ENCODE results near the gene PLTP. TPM values are rescaled to one million over a fixed set of nuclear protein-coding genes. Genes with fewer than 3 reads are reported as not detected.

PLTP gene
- total RNA-seq, 1 experiment from 2014 or later: 62.5 TPM

DNA sequence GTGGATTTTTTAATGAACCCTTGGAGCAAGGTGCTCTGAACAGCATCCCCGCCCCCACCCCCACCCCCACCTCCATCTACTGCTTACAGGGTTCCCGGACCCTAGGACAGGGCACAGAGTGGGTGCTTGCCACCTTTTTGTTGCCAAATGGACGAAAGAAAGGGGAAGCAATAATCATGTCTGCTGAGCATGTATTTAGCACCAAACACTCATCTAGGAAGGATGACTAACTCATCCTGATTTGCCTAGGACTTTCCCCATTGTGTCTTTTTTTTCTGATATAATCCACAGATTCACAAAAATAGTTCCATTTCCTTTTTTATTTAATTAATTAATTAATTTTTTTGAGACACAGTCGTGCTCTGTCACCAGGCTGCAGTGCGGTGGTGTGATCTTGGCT lies 1.2 kb upstream of the PLTP start:
- no peak overlapping the region for H4K5ac ChIP-seq (ENCODE audit: insufficient read length, low read depth, low read length)
- H3K27ac Mint-ChIP-seq: no peak overlapping the region
- H2AK5ac ChIP-seq (ENCODE audit: insufficient read length, low read length): no peak overlapping the region
- H3K23ac ChIP-seq (ENCODE audit: insufficient read length, low read depth, low read length): no peak overlapping the region
- H3K4me1 ChIP-seq (ENCODE audit: insufficient read depth, low read length): no peaks in the 10 kb centered on the region
- H3K79me2 ChIP-seq (ENCODE audit: insufficient read depth, low read length): no peaks in the 10 kb centered on the region
- no peaks in the 10 kb centered on the region for H3K79me1 ChIP-seq (ENCODE audit: insufficient read depth, low read depth, low read length, poor library complexity, severe bottlenecking)
- H3K4me2 ChIP-seq (ENCODE audit: insufficient read depth, insufficient read length, low read length): no peak overlapping the region
- H4K91ac ChIP-seq (ENCODE audit: insufficient read length, low read depth, low read length): no peak overlapping the region
- peak overlapping the region in 1 of 2 experiments; percentile 46; a peak in 1 of 5 replicates for H3K4me3 Mint-ChIP-seq
- H2BK20ac ChIP-seq (ENCODE audit: low read depth, low read length, poor library complexity, severe bottlenecking): no peak overlapping the region
- no peaks in the 10 kb centered on the region for H3K27me3 ChIP-seq (ENCODE audit: insufficient read depth, low read length)
- H3K27ac ChIP-seq (ENCODE audit: insufficient read length, low read depth, low read length): no peak overlapping the region
- no peak for DNase-seq
- H3K56ac ChIP-seq (ENCODE audit: insufficient read length, low read depth, low read length): no peak overlapping the region
- no peak overlapping the region for H3K18ac ChIP-seq (ENCODE audit: insufficient read length, low read depth, low read length)
- H3K4ac ChIP-seq (ENCODE audit: low read depth, low read length): no peak overlapping the region
- TF ChIP-seq, protein P1, sequence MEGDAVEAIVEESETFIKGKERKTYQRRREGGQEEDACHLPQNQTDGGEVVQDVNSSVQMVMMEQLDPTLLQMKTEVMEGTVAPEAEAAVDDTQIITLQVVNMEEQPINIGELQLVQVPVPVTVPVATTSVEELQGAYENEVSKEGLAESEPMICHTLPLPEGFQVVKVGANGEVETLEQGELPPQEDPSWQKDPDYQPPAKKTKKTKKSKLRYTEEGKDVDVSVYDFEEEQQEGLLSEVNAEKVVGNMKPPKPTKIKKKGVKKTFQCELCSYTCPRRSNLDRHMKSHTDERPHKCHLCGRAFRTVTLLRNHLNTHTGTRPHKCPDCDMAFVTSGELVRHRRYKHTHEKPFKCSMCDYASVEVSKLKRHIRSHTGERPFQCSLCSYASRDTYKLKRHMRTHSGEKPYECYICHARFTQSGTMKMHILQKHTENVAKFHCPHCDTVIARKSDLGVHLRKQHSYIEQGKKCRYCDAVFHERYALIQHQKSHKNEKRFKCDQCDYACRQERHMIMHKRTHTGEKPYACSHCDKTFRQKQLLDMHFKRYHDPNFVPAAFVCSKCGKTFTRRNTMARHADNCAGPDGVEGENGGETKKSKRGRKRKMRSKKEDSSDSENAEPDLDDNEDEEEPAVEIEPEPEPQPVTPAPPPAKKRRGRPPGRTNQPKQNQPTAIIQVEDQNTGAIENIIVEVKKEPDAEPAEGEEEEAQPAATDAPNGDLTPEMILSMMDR (conservative IDR thresholded peaks at IDR 0.05): no peak
- H3K36me3 Mint-ChIP-seq (ENCODE audit: insufficient read depth in 1 of 3, low read depth in 3 of 3): peaks cover 8 to 15% (median 14%) of the 10 kb centered on the region in 3 experiments; a peak in 6 of 7 replicates
- H3K9me3 Mint-ChIP-seq: no peaks in the 10 kb centered on the region
- H2BK12ac ChIP-seq (ENCODE audit: insufficient read length, low read depth, low read length): no peak overlapping the region
- H3K9me3 ChIP-seq (ENCODE audit: control insufficient read depth, low read depth, low read length): no peaks in the 10 kb centered on the region
- no peak overlapping the region for H2AFZ ChIP-seq (ENCODE audit: low read length)
- H3K14ac ChIP-seq (ENCODE audit: insufficient read depth, low read length): no peak overlapping the region
- no peak overlapping the region for H2BK15ac ChIP-seq (ENCODE audit: low read depth, low read length)
- no peak overlapping the region for H3K9ac ChIP-seq (ENCODE audit: extremely low read depth, insufficient read length, low read length)
- peaks cover 16% of the 10 kb centered on the region for H3K23me2 ChIP-seq (ENCODE audit: insufficient read length, low read depth, low read length, poor library complexity, severe bottlenecking)
- H4K8ac ChIP-seq (replicated peaks; ENCODE audit: insufficient read length, low read depth, low read length): no peak overlapping the region
- H2BK120ac ChIP-seq (ENCODE audit: low read depth, low read length, poor library complexity, severe bottlenecking): no peak overlapping the region
- H3K27me3 Mint-ChIP-seq (ENCODE audit: low read depth): no peaks in the 10 kb centered on the region; the same call in 1 of the 2 replicates
- H3K4me1 Mint-ChIP-seq: peaks cover 6 to 16% of the 10 kb centered on the region in 2 experiments
- no peaks in the 10 kb centered on the region for H4K20me1 ChIP-seq (ENCODE audit: control insufficient read depth, insufficient read depth, insufficient read length)
- WGBS (ENCODE audit: extremely low coverage, insufficient read length, low lambda C conversion rate): no CpG with 5 or more reads among the region's 5 CpGs
- no peak overlapping the region for H2BK5ac ChIP-seq (ENCODE audit: insufficient read length, low read length)
- no peak overlapping the region for H3T11ph ChIP-seq (ENCODE audit: low read length)
